Heart left ventricle (tissue), 16 donors: ENCODE data around the gene GYS1. TPM values are rescaled to one million over a fixed set of nuclear protein-coding genes. Genes with fewer than 3 reads are reported as not detected.
"Not testable (repeated sequence)": the region's sequence is repeated elsewhere in the genome, so short reads cannot be mapped to it uniquely, and the experiment has no call there.

Source experiments
- ATAC-seq, 4 donors: fragments of 200-7000 bp; cut with Tn5 transposase; one replicate each; pipeline ENCODE4 v1.9.1; 2020 to 2022; ENCODE audit warnings: moderate library complexity in 4 of 4, mild to moderate bottlenecking in 3 of 4, moderate number of reproducible peaks in 1 of 4
- DNase-seq, 5 donors: peaks; one replicate each; pipeline ENCODE4 v3.0.0-alpha.2; 2020
- H3K27ac ChIP-seq, 12 donors: fragments of 200-600 bp; sonication (generic) in 4 of 12; one replicate each; pipeline versions ENCODE4 v1.5.0 to v1.8.0; 2016 to 2022; ENCODE audit warnings: mild to moderate bottlenecking in 2 of 12
- H3K27me3 ChIP-seq, 9 donors: fragments of 200-600 bp; sonication (generic) in 2 of 9; one replicate each; pipeline versions ENCODE4 v1.5.1 to v1.8.0; 2016 to 2022; ENCODE audit warnings: mild to moderate bottlenecking in 3 of 9
- H3K36me3 ChIP-seq, 9 donors: fragments of 200-600 bp; sonication (generic) in 2 of 9; one replicate each; pipeline versions ENCODE4 v1.5.0 to v1.8.0; 2018 to 2022; ENCODE audit warnings: mild to moderate bottlenecking in 2 of 9
- H3K4me1 ChIP-seq, 12 donors: fragments of 200-600 bp; sonication (generic) in 4 of 12; one replicate each; pipeline versions ENCODE4 v1.5.0 to v1.8.0; 2016 to 2022; ENCODE audit warnings: mild to moderate bottlenecking in 3 of 12
- H3K4me3 ChIP-seq, 12 donors: fragments of 200-600 bp; sonication (generic) in 4 of 12; one replicate each; pipeline versions ENCODE4 v1.5.0 to v1.8.0; 2017 to 2022; ENCODE audit warnings: mild to moderate bottlenecking in 9 of 12, moderate library complexity in 4 of 12
- H3K9me3 ChIP-seq, 12 donors: fragments of 200-600 bp; sonication (generic) in 4 of 12; one replicate each; pipeline versions ENCODE4 v1.5.0 to v1.8.0; 2016 to 2022; ENCODE audit warnings: mild to moderate bottlenecking in 1 of 12
- POLR2A ChIP-seq, 2 donors: fragments of 450-650 bp; IDR thresholded peaks; one replicate each; pipeline ENCODE4 v1.6.1; 2017; ENCODE audit warnings: antibody characterized with exemption in 2 of 2, mild to moderate bottlenecking in 2 of 2, moderate library complexity in 2 of 2
- WGBS, 4 donors: extraction: QIAGEN DNeasy Blood & Tissue Kit in 2 of 4; methylation state at CpG; one replicate each; pipeline versions ENCODE4 v1.1.5 to v1.1.7; 2013 to 2018; 5-methylcytosine and 5-hydroxymethylcytosine counted together
- intact Hi-C, 10 donors: fragments of 100-400 bp; cut with DNase I; formaldehyde crosslinking; loops; one replicate each; pipeline versions ENCODE4 v1.11.1 to v1.14.2; 2022
- microRNA-seq, 4 donors: library from miRNA; unstranded; fragments of <30 nt; microRNA quantifications; one replicate each; pipeline versions ENCODE4 to v1.2.0, GENCODE V29; 2017 to 2020
- polyA plus RNA-seq, 2 donors: library from polyadenylated mRNA; stranded (reverse); fragments of 200-250 nt; gene quantifications; one replicate each; pipeline ENCODE4 v1.2.3, GENCODE V29; 2013
- total RNA-seq, 9 donors: library from RNA; depleted of rRNA in 2 of 9; stranded (reverse); fragments of >200 nt in 2 of 9; fragmentation: NEBNext Ultra II Directional in 3 of 9; extraction: Animal tissue kit (Norgen Biotek cat#: 25700) in 3 of 9; gene quantifications; one replicate each; pipeline versions ENCODE4 v1.1.0 to v1.2.4, GENCODE V29; 2016 to 2023
- TF ChIP-seq, protein P1 (sequence below), 12 donors: fragments of 200-600 bp; sonication (generic) in 4 of 12; IDR thresholded peaks; one replicate each; pipeline versions ENCODE4 v1.5.0 to v1.8.0; 2018 to 2022; ENCODE audit warnings: antibody characterized with exemption in 12 of 12, mild to moderate bottlenecking in 5 of 12
- donor health status: ischemic (EF 13 %, LVEDD 7.1; RV severe dilation, severe dysfunction).
- donor health status: healthy with polysubstance abuse.
- donor health status: DM: no; HTN: yes; CAD: no.
- donor health status: DM: no; HTN: no; CAD: no.
- donor health status: ischemic (EF 25% LVEDD 6.9; RV normal size, moderate dysfunction).
- donor health status: ischemic (EF 25% LVEDD 5.7; RV mildly dilated, moderate dysfunction).
- donor health status: healthy.
- donor health status: DM: yes; HTN: yes; CAD: no.
- donor health status: ischemic (EF 35%, LVEDD 5.7; RV mildly dilated, moderate dysfunction).
- donor health status: nonischemic (EF 11% LVEDD 7.7; RV severe dilation, severe dysfunction).
- donor health status: DM: yes; HTN: yes; CAD: no.
- donor health status: PGD.
- donor health status: ischemic (EF 29% LVEDD 5.4; RV normal size, mild dysfunction).
- donor health status: nonischemic (EF 23%, LVEDD 6.1; RV moderate dilation, normal function).

GYS1 gene
- total and polyA plus RNA-seq, 11 donors = 114 to 264 (median 170) TPM

- intact Hi-C loops = no loop called here
- H3K27me3 ChIP-seq = no peaks in the 10 kb centered on the region
- H3K9me3 ChIP-seq = no peaks in the 10 kb centered on the region
- no peak overlapping the region for H3K4me3 ChIP-seq
- H3K4me1 ChIP-seq = no peaks in the 10 kb centered on the region
- DNase-seq (no peak), ATAC-seq (no peak)
- H3K36me3 ChIP-seq = peaks cover 0 to 73% (median 66%) of the 10 kb centered on the region in 9 donors
- TF ChIP-seq POLR2A (IDR thresholded peaks at IDR 0.05) = no peak
- TF ChIP-seq, protein P1, sequence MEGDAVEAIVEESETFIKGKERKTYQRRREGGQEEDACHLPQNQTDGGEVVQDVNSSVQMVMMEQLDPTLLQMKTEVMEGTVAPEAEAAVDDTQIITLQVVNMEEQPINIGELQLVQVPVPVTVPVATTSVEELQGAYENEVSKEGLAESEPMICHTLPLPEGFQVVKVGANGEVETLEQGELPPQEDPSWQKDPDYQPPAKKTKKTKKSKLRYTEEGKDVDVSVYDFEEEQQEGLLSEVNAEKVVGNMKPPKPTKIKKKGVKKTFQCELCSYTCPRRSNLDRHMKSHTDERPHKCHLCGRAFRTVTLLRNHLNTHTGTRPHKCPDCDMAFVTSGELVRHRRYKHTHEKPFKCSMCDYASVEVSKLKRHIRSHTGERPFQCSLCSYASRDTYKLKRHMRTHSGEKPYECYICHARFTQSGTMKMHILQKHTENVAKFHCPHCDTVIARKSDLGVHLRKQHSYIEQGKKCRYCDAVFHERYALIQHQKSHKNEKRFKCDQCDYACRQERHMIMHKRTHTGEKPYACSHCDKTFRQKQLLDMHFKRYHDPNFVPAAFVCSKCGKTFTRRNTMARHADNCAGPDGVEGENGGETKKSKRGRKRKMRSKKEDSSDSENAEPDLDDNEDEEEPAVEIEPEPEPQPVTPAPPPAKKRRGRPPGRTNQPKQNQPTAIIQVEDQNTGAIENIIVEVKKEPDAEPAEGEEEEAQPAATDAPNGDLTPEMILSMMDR (IDR thresholded peaks at IDR 0.05) = no peak
- no peak overlapping the region for H3K27ac ChIP-seq
- 87 to 92% (median 88%) methylated on average over 10 of the region's 10 CpGs for WGBS, 4 donors
Measured at GRCh38 chr19:48920949-48921348, 72.2 kb downstream of the GYS1 start.

GRCh38 chr19:48919271-48919670, 73.8 kb downstream of the GYS1 start:
- ATAC-seq, H3K4me1 ChIP-seq, DNase-seq, H3K9me3 ChIP-seq, intact Hi-C loops, H3K27ac ChIP-seq, H3K27me3 ChIP-seq, H3K4me3 ChIP-seq: not testable (repeated sequence)
- 92 to 95% (median 93%) methylated on average over 8 of the region's 8 CpGs for WGBS, 4 donors
- peaks cover 3 to 90% (median 83%) of the 10 kb centered on the region in 9 donors for H3K36me3 ChIP-seq

DNA sequence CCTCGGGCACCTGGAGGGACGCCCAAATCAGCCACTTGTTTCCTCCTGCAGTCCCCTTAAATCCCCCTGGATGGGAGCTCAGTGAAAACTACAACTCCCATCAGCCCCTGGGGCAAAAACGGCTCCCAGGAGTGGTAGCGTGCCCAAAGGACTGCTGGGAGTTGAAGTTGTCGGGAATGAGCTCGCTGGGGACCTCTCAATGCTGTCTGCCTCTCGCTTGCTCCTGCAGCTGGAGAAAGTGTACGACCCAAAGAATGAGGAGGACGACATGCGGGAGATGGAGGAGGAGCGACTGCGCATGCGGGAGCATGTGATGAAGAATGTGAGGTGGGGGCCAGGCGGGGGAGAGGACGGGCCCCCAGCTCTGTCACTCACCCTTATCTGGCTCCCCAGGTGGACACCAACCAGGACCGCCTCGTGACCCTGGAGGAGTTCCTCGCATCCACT, 74.3 kb downstream of the GYS1 start:
- peaks cover 4 to 94% (median 87%) of the 10 kb centered on the region in 9 donors for H3K36me3 ChIP-seq
- H3K4me3 ChIP-seq = no peak overlapping the region
- H3K27ac ChIP-seq = no peak overlapping the region
- WGBS, 4 donors = 83 to 87% (median 84%) methylated on average over 18 of the region's 18 CpGs
- intact Hi-C loops = no loop called here
- H3K4me1 ChIP-seq = no peaks in the 10 kb centered on the region
- no peak for DNase-seq
- peak in 2 of 4 donors; percentile 42 to 54 for ATAC-seq
- no peaks in the 10 kb centered on the region for H3K27me3 ChIP-seq
- H3K9me3 ChIP-seq = no peaks in the 10 kb centered on the region
- no peak for TF ChIP-seq POLR2A (IDR thresholded peaks at IDR 0.05)
- TF ChIP-seq, protein P1 (IDR thresholded peaks at IDR 0.05) = no peak

Small RNA genes within 50 kb of the gene (microRNA-seq; reads per million reads assigned to microRNA genes)
- 0 to 0.26 (median 0) reads per million in 4 donors for gene MIR6798

Other genes starting within 250 kb of the GYS1 start
- gene IZUMO1, start 246.4 kb downstream of the GYS1 start, total RNA-seq = under 1 TPM; 0.13 to 0.56 (median 0.42) TPM
- under 1 TPM; 0.53 to 0.93 TPM for gene IZUMO1, start 246.4 kb downstream of the GYS1 start, polyA plus RNA-seq
- 1 to 10 TPM; 1.8 to 6.2 (median 2.7) TPM for gene FUT1, start 240.7 kb downstream of the GYS1 start, total RNA-seq
- 1 to 10 TPM; 2.3 to 3.0 TPM for gene FUT1, start 240.7 kb downstream of the GYS1 start, polyA plus RNA-seq
- gene FGF21, start 237.8 kb downstream of the GYS1 start, total RNA-seq = not detected
- gene FGF21, start 237.8 kb downstream of the GYS1 start, polyA plus RNA-seq = not detected
- gene BCAT2, start 182.3 kb downstream of the GYS1 start, total RNA-seq = 100 to 1,000 TPM in 1 of 9 donors, 10 to 100 TPM in 8; 39.8 to 103 (median 61.7) TPM
- 10 to 100 TPM; 62.5 to 84.7 TPM for gene BCAT2, start 182.3 kb downstream of the GYS1 start, polyA plus RNA-seq
- gene HSD17B14, start 156.8 kb downstream of the GYS1 start, total RNA-seq = 1 to 10 TPM in 8 of 9 donors, not detected in 1; 1.2 to 5.4 (median 3.3) TPM
- 1 to 10 TPM; 1.6 to 2.7 TPM for gene HSD17B14, start 156.8 kb downstream of the GYS1 start, polyA plus RNA-seq
- 10 to 100 TPM in 8 of 9 donors, 1 to 10 TPM in 1; 7.5 to 66.9 (median 24.8) TPM for gene PLEKHA4, start 124.7 kb downstream of the GYS1 start, total RNA-seq
- 10 to 100 TPM; 28.6 to 32.0 TPM for gene PLEKHA4, start 124.7 kb downstream of the GYS1 start, polyA plus RNA-seq
- gene PPP1R15A, start 120.9 kb downstream of the GYS1 start, total RNA-seq = 10 to 100 TPM; 51.7 to 88.2 (median 62.6) TPM
- gene PPP1R15A, start 120.9 kb downstream of the GYS1 start, polyA plus RNA-seq = 100 to 1,000 TPM in 1 of 2 donors, 10 to 100 TPM in 1; 86.6 to 181 TPM
- 1 to 10 TPM in 1 of 9 donors, under 1 TPM in 5, not detected in 3; 0.21 to 1.1 (median 0.32) TPM for gene TULP2, start 94.6 kb downstream of the GYS1 start, total RNA-seq
- gene TULP2, start 94.6 kb downstream of the GYS1 start, polyA plus RNA-seq = under 1 TPM in 1 of 2 donors, not detected in 1; 0.26 TPM
- gene NUCB1, start 93.0 kb downstream of the GYS1 start, total RNA-seq = 100 to 1,000 TPM; 200 to 428 (median 286) TPM
- gene NUCB1, start 93.0 kb downstream of the GYS1 start, polyA plus RNA-seq = 100 to 1,000 TPM; 179 to 384 TPM
- gene DHDH, start 59.6 kb downstream of the GYS1 start, total RNA-seq = under 1 TPM in 1 of 9 donors, not detected in 8; 0.49 TPM
- gene DHDH, start 59.6 kb downstream of the GYS1 start, polyA plus RNA-seq = under 1 TPM in 1 of 2 donors, not detected in 1; 0.15 TPM
- 10 to 100 TPM; 17.9 to 68.4 (median 23.1) TPM for gene BAX, start 38.4 kb downstream of the GYS1 start, total RNA-seq
- 10 to 100 TPM; 21.1 to 34.4 TPM for gene BAX, start 38.4 kb downstream of the GYS1 start, polyA plus RNA-seq
- gene FTL, start 28.0 kb downstream of the GYS1 start, total RNA-seq = 1,000 to 10,000 TPM in 4 of 9 donors, 100 to 1,000 TPM in 5; 484 to 6,770 (median 857) TPM
- 1,000 to 10,000 TPM in 1 of 2 donors, 100 to 1,000 TPM in 1; 836 to 1,542 TPM for gene FTL, start 28.0 kb downstream of the GYS1 start, polyA plus RNA-seq
- gene RUVBL2, start 578 bp upstream of the GYS1 start, total RNA-seq = 10 to 100 TPM; 41.4 to 93.9 (median 50.9) TPM
- gene RUVBL2, start 578 bp upstream of the GYS1 start, polyA plus RNA-seq = 100 to 1,000 TPM in 1 of 2 donors, 10 to 100 TPM in 1; 68.0 to 109 TPM
- gene LHB, start 23.8 kb upstream of the GYS1 start, total RNA-seq = not detected
- gene LHB, start 23.8 kb upstream of the GYS1 start, polyA plus RNA-seq = not detected
- gene CGB3, start 31.0 kb upstream of the GYS1 start, total RNA-seq = not detected
- gene CGB3, start 31.0 kb upstream of the GYS1 start, polyA plus RNA-seq = not detected
- gene CGB2, start 38.6 kb upstream of the GYS1 start, total RNA-seq = not detected
- gene CGB2, start 38.6 kb upstream of the GYS1 start, polyA plus RNA-seq = not detected
- gene CGB1, start 43.6 kb upstream of the GYS1 start, total RNA-seq = not detected
- not detected for gene CGB1, start 43.6 kb upstream of the GYS1 start, polyA plus RNA-seq
- gene CGB5, start 50.5 kb upstream of the GYS1 start, total RNA-seq = not detected
- not detected for gene CGB5, start 50.5 kb upstream of the GYS1 start, polyA plus RNA-seq
- not detected for gene CGB8, start 55.8 kb upstream of the GYS1 start, total RNA-seq
- gene CGB8, start 55.8 kb upstream of the GYS1 start, polyA plus RNA-seq = not detected
- gene CGB7, start 64.4 kb upstream of the GYS1 start, total RNA-seq = under 1 TPM in 1 of 9 donors, not detected in 8; 0.27 TPM
- under 1 TPM; 0.08 TPM for gene CGB7, start 64.4 kb upstream of the GYS1 start, polyA plus RNA-seq
- gene NTF4, start 71.5 kb upstream of the GYS1 start, total RNA-seq = not detected
- gene NTF4, start 71.5 kb upstream of the GYS1 start, polyA plus RNA-seq = under 1 TPM in 1 of 2 donors, not detected in 1; 0.76 TPM
- gene KCNA7, start 79.4 kb upstream of the GYS1 start, total RNA-seq = 1 to 10 TPM in 2 of 9 donors, under 1 TPM in 7; 0.12 to 1.6 (median 0.36) TPM
- gene KCNA7, start 79.4 kb upstream of the GYS1 start, polyA plus RNA-seq = 1 to 10 TPM in 1 of 2 donors, under 1 TPM in 1; 0.07 to 2.2 TPM
- gene SNRNP70, start 92.1 kb upstream of the GYS1 start, total RNA-seq = 100 to 1,000 TPM in 4 of 9 donors, 10 to 100 TPM in 5; 61.6 to 115 (median 92.2) TPM
- 100 to 1,000 TPM in 1 of 2 donors, 10 to 100 TPM in 1; 96.6 to 163 TPM for gene SNRNP70, start 92.1 kb upstream of the GYS1 start, polyA plus RNA-seq
- 10 to 100 TPM; 13.4 to 55.8 (median 22.6) TPM for gene LIN7B, start 121.1 kb upstream of the GYS1 start, total RNA-seq
- 10 to 100 TPM; 12.6 to 40.5 TPM for gene LIN7B, start 121.1 kb upstream of the GYS1 start, polyA plus RNA-seq
- 1 to 10 TPM in 6 of 9 donors, under 1 TPM in 3; 0.69 to 3.1 (median 1.3) TPM for gene C19orf73, start 125.8 kb upstream of the GYS1 start, total RNA-seq
- gene C19orf73, start 125.8 kb upstream of the GYS1 start, polyA plus RNA-seq = 1 to 10 TPM; 1.4 to 3.8 TPM
- gene PPFIA3, start 126.2 kb upstream of the GYS1 start, total RNA-seq = 1 to 10 TPM; 2.7 to 7.7 (median 5.1) TPM
- gene PPFIA3, start 126.2 kb upstream of the GYS1 start, polyA plus RNA-seq = 10 to 100 TPM in 1 of 2 donors, 1 to 10 TPM in 1; 7.4 to 12.8 TPM
- gene HRC, start 162.1 kb upstream of the GYS1 start, total RNA-seq = 1,000 to 10,000 TPM in 4 of 9 donors, 100 to 1,000 TPM in 5; 544 to 1,953 (median 875) TPM
- 100 to 1,000 TPM; 267 to 867 TPM for gene HRC, start 162.1 kb upstream of the GYS1 start, polyA plus RNA-seq
- 10 to 100 TPM; 19.3 to 34.5 (median 25.8) TPM for gene TRPM4, start 164.5 kb upstream of the GYS1 start, total RNA-seq
- 10 to 100 TPM; 16.8 to 45.3 TPM for gene TRPM4, start 164.5 kb upstream of the GYS1 start, polyA plus RNA-seq